ENCODE measurements around the gene TRIM42.

DNA sequence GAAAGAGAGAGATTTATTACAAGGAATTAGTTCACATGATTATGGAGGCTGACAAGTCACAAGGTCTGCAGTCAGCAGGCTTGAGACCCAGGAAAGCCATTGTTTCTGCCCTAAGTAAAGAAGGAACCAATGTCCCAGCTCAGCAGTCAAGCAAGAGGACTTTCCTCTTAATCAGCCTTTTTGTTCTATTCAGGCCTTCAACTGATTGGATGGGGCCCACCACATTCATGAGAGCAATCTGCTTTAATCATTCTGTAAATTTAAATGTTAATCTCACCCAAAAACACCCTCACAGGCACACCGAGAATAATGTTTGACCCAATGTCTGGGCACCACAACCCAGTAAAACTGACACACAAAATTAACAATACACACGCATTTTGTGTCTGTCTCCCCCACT lies 64.3 kb downstream of the TRIM42 start:
- TF ChIP-seq JUND (IDR thresholded peaks at IDR 0.05) (no peak), CTCF (IDR thresholded peaks at IDR 0.05 in 2 of 3, conservative IDR thresholded peaks at IDR 0.05 in 1 of 3; ENCODE audit: borderline replicate concordance in 1 of 3, insufficient read depth in 1 of 3, low read depth in 2 of 3, low read length in 2 of 3) (no peak), EZH2 (IDR thresholded peaks at IDR 0.05) (no peak), ATF3 (IDR thresholded peaks at IDR 0.05) (no peak), POLR2AphosphoS5 (IDR thresholded peaks at IDR 0.05; ENCODE audit: low read depth, low read length) (no peak), POLR2A (IDR thresholded peaks at IDR 0.05; ENCODE audit: borderline replicate concordance, extremely low read depth, insufficient read depth, insufficient read length) (no peak)

All from HCT116 (cell line).